Esophagus (tissue), 2 donors: ENCODE results near the gene ACIN1. TPM values are rescaled to one million over a fixed set of nuclear protein-coding genes. Genes with fewer than 3 reads are reported as not detected.

Experiments used
- H3K27ac ChIP-seq, 2 donors: one replicate each; pipeline ENCODE4 v1.5.1; 2013; ENCODE audit warnings: low read depth in 2 of 2, mild to moderate bottlenecking in 2 of 2, inconsistent platforms in 1 of 2, low read length in 1 of 2, moderate library complexity in 1 of 2
- H3K27me3 ChIP-seq, 2 donors: one replicate each; pipeline ENCODE4 v1.6.1; 2013; ENCODE audit warnings: low read length in 2 of 2, control low read depth in 1 of 2, mild to moderate bottlenecking in 1 of 2; ENCODE audit not compliant: insufficient read depth in 2 of 2, control insufficient read depth in 1 of 2
- H3K36me3 ChIP-seq, 2 donors: one replicate each; pipeline ENCODE4 v1.6.1; 2013; ENCODE audit warnings: low read length in 1 of 2; ENCODE audit not compliant: control insufficient read depth in 2 of 2, insufficient read depth in 2 of 2
- H3K4me1 ChIP-seq, 2 donors: one replicate each; pipeline ENCODE4 v1.6.1; 2013; ENCODE audit warnings: low read length in 1 of 2; ENCODE audit not compliant: control insufficient read depth in 2 of 2, insufficient read depth in 2 of 2
- H3K4me3 ChIP-seq, 2 donors: one replicate each; pipeline ENCODE4 v1.5.1; 2013; ENCODE audit warnings: low read length in 2 of 2, mild to moderate bottlenecking in 2 of 2, low read depth in 1 of 2, moderate library complexity in 1 of 2
- H3K9me3 ChIP-seq, 2 donors: one replicate each; pipeline ENCODE4 v1.6.1; 2013; ENCODE audit warnings: mild to moderate bottlenecking in 2 of 2, low read depth in 1 of 2, low read length in 1 of 2, moderate library complexity in 1 of 2; ENCODE audit not compliant: control insufficient read depth in 2 of 2, insufficient read depth in 1 of 2
- WGBS, 2 donors: extraction: QIAGEN DNeasy Blood & Tissue Kit; methylation state at CpG; one replicate each; pipeline ENCODE4 v1.1.7; 2013; 5-methylcytosine and 5-hydroxymethylcytosine counted together
- polyA plus RNA-seq, 2 donors: library from polyadenylated mRNA; stranded (reverse); fragments of 200-250 nt; gene quantifications; one replicate each; pipeline ENCODE4 v1.2.3, GENCODE V29; 2013
- donor health status: healthy with polysubstance abuse.
- donor health status: Bipolar disorder and iron deficiency.

ACIN1 gene
- polyA plus RNA-seq, 2 donors, result 70.5 to 136 TPM

GRCh38 chr14:23071921-23072539 lies 22.9 kb downstream of the ACIN1 start:
- no peaks in the 10 kb centered on the region for H3K27me3 ChIP-seq

DNA sequence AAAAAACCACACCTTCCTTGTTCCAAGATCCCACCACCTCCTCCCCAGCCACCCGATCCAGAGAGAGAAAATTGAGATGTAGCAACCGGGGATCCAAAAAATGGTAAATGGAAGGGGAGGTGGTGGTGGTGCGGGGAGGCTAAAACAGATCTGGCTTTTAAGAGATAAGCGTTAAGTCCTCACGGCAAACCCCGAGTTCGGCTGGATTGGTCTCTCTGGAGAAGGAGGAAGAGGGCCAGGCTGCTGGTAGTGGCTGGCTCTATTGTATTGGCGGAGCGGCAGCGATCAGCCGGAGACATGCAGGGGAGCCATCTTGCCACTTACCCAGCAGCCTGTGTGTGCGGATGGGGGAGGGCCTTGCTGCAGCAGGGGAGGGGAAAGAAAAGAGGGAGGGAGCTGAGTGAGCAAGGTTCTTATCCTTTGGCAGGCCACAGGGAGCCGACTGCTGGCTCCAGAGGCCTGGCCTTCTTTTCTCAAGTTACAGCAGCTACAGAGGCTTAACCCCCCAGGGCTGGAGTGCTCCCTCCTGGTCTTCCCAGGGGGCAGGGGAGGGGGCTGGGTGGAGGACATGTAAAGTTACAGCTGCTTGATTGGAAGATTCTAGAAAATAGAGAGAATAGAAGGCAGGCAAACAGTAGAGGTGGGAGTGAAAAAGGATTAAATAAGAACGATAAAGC lies 23.6 kb downstream of the ACIN1 start:
- Histone ChIP-seq H3K27me3 (no peaks in the 10 kb centered on the region), H3K4me3 (peak overlapping the region; percentile 66 to 81), H3K27ac (peak overlapping the region; percentile 88 to 93), H3K4me1 (peaks cover 0 to 5% of the 10 kb centered on the region in 2 donors), H3K9me3 (no peaks in the 10 kb centered on the region), H3K36me3 (peaks cover 12 to 23% of the 10 kb centered on the region in 2 donors)
- WGBS, 2 donors, result 1% methylated on average over 14 of the region's 14 CpGs

More at GRCh38 chr14:23071921-23072539, 22.9 kb downstream of the ACIN1 start:
- WGBS, 2 donors, result 35 to 44% methylated on average over 5 of the region's 5 CpGs
- no peaks in the 10 kb centered on the region for H3K9me3 ChIP-seq
- peaks cover 9 to 18% of the 10 kb centered on the region in 2 donors for H3K36me3 ChIP-seq
- H3K4me1 ChIP-seq, result peaks cover 0 to 5% of the 10 kb centered on the region in 2 donors
- H3K27ac ChIP-seq, result peak overlapping the region; percentile 81 to 88
- peak overlapping the region in 1 of 2 donors; percentile 81 for H3K4me3 ChIP-seq

DNA sequence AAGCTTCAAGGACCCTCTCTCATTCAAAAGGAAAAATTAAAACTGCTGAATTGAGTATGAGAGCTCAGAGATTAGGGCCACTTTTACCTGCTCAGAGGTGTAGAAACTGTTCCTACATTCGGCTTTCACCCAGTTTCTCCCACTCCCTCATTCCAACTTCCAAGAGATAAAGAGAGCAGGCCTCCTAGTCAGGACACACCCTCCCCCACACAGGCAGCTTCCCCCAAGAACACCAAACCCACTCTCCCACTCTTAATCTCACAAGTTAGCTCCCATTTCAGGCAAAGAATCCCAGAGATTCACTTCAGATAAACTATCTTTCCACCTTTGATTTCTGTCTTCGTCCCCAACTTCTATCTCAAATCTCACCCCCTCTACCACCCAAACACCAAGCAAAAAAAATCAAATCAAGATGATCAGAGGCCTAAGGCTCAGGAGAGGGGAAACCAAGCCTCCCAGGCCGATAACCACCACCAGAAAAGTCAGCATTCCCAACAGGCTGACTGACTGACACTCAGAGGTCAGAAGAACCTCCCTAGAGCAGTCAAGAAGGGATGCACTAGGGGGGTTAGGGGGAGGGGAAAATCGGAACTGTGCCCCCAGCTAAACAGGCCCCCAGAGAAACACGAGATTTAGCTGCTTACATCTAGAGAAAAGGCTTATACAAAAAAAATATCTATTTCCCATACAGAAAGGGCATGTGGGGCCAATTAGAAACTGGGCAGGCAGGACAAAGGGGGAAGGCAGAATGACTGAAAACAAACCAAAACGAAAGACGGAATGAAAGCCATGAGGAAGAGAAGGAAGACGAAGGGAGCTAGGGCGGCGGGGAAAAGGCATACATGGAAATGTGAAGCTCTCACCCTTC lies 24.4 kb downstream of the ACIN1 start:
- H3K4me1 ChIP-seq, result peaks cover 0 to 5% of the 10 kb centered on the region in 2 donors
- H3K27me3 ChIP-seq, result no peaks in the 10 kb centered on the region
- 10 to 13% methylated on average over 10 of the region's 10 CpGs for WGBS, 2 donors
- no peaks in the 10 kb centered on the region for H3K9me3 ChIP-seq
- peak overlapping the region; percentile 17 to 50 for H3K27ac ChIP-seq
- peaks cover 16 to 20% of the 10 kb centered on the region in 2 donors for H3K36me3 ChIP-seq
- H3K4me3 ChIP-seq, result peak overlapping the region; percentile 29 to 81

DNA sequence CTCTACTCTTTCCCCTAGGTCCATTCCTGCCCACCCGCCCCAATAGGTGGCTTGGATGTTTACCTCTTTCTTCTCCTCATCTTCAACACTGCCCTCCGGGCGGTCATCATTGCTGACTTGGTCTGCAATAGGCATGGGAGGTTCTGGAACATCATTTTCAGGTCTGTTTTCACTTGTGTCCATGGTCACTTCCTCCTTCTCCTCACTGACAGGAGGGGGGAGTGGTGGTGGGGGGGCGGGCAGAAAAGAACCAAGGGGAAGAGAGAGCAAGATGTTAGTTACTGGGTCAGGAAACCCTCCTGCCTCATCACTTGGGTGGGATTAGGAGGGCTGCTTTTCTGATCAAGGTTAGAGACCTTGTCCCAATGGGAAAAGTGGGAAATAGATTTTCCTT lies 25.5 kb downstream of the ACIN1 start:
- Histone ChIP-seq H3K27me3 (no peaks in the 10 kb centered on the region), H3K9me3 (no peaks in the 10 kb centered on the region), H3K4me3 (no peak overlapping the region), H3K27ac (no peak overlapping the region), H3K4me1 (peaks cover 0 to 5% of the 10 kb centered on the region in 2 donors), H3K36me3 (peaks cover 16 to 20% of the 10 kb centered on the region in 2 donors)
- 83 to 86% methylated on average over 4 of the region's 4 CpGs for WGBS, 2 donors

DNA sequence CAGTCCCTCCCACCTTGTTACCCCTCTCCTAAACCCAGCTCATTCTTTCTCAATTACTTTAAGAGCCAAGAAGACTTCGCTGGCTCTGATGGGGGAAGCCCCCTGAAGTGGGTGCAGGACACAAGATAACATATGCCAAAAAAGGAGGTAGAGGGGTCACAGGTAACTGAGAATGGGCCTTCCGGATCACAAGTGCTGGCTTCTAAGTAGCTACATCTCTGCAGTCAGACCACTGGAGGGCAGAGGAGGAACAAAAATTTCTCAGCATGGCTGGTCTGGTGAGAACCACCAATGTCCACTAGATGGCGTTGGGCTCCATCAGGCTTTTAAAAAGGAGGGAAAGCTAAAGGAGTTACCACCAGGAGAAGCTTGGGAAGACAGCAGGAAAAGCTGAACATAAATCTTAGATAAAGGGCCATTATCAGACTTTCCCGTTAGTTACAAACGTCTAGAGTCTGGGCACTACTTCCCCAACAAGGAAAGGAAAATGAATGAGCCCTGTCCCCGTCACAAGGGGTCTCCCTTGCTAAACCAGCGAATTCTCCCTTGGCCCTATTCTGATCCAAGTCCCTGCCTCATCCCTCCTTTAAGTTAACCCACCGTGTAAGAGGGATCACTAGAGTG lies 26.0 kb downstream of the ACIN1 start:
- Histone ChIP-seq H3K4me3 (no peak overlapping the region), H3K4me1 (peaks cover 0 to 5% of the 10 kb centered on the region in 2 donors), H3K36me3 (peaks cover 21 to 25% of the 10 kb centered on the region in 2 donors), H3K9me3 (no peaks in the 10 kb centered on the region), H3K27me3 (no peaks in the 10 kb centered on the region), H3K27ac (no peak overlapping the region)
- 28 to 31% methylated on average over 8 of the region's 8 CpGs for WGBS, 2 donors

DNA sequence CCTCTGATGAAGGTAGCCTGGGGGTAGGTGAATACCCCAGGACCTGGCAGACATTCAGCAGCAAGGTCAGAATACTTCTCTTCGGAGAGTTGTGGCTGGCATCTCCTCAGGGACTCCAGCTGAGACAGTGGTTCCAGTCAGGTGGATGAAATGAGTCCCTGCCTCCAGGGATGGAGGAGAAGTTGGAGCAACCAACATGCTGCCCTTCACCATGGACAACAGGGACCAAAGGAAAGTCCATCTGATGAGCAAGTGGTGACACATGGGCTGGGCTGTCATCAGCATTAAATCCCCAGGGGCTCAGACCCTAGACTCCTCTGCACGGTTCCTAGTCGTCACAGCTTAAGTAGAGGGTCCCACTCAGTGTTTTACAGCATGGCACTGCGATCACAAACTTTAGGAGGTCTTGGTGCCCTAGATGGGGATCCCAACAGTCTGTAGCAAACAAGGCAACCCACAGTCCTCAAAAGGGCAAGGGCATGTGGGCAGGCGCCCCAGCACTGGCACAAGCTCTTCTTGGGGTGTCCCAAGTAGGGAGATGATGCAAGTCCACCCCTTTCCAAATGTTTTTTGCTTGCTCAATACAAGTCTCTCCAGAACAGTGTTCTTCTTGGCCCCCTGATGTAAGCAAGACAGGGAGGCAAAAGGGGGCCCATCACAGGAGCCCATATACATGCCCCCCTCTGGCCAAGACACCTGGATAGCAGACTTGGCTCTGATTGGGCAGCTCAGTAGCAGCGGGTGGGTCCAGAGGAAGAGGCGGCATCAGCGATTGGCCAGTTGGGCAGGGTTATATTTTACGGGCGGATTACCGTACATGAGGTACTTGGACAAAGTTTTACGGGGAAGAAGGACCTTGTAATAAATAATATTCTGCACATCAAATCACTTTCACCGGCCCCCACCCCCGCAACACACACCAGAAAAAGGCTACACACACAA lies 26.8 kb downstream of the ACIN1 start:
- H3K9me3 ChIP-seq, result no peaks in the 10 kb centered on the region
- H3K27me3 ChIP-seq, result no peaks in the 10 kb centered on the region
- no peak overlapping the region for H3K27ac ChIP-seq
- H3K4me3 ChIP-seq, result no peak overlapping the region
- WGBS, 2 donors, result 76 to 80% methylated on average over 14 of the region's 14 CpGs
- peaks cover 27 to 32% of the 10 kb centered on the region in 2 donors for H3K36me3 ChIP-seq
- peaks cover 0 to 5% of the 10 kb centered on the region in 2 donors for H3K4me1 ChIP-seq

DNA sequence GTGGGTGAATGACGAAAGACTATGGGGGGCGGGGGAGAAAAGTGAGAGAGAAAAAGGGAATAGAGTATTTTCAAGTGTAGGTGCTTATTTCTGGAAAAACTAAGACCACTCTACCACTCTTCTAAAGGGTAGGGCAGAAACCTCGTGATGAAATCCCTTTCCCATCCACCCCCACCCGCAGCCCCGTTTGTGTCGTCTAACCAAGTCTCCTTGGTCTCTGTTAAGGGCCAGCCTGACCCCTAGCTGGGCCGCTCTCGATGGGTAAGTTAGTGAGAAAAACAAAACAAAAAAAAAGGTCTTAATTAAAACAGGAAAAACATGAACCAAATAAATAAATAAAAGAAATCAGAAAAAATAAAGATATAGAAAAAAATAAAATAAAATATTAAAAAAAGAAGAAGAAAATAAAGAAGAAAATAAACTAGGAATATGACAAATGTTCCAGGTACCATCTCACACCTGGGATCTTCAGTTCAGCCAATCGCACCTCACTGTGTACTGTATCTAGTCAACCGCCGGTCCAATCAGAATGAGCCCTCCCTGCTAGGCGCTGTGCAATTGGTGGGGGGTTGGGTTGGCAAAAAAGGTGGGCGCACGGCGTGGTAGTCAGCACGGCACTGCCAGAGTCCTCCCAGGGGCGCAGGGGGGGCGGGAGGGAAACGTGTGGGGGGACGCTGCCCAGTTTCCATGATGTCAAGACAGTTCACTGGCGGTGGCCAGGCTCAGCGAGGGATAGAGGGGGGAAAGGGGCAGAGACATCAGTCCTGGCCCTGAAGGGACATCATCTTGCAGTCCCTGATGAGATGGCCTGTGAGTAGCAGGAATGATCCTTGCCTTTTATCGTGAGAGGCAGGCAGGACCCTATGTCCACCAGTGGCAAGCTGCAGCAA lies 27.8 kb downstream of the ACIN1 start:
- peaks cover 0 to 5% of the 10 kb centered on the region in 2 donors for H3K4me1 ChIP-seq
- WGBS, 2 donors, result 87 to 88% methylated on average over 23 of the region's 23 CpGs

DNA sequence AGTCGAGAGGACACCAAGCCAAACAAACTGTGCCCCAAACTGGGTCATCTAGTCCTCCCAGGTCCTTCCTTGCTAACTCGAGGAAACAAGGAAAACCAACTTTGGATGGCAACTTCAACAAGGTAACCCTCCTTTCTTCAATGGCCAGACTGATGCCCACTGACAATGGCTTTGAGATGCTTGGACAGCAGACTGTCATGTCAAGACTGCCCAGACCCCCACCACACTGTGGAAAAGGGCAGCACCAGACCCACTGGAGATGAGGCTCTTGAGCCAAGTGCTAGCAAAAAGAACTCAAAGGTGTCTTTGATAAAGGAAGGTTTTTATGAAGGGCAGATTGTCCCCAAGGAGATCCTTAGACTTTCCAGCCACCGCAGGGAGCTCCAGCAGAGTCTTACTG lies 28.6 kb downstream of the ACIN1 start:
- WGBS, 2 donors, result 87 to 89% methylated on average over 3 of the region's 3 CpGs
- H3K36me3 ChIP-seq, result peaks cover 29 to 43% of the 10 kb centered on the region in 2 donors
- H3K27me3 ChIP-seq, result no peaks in the 10 kb centered on the region
- peaks cover 0 to 3% of the 10 kb centered on the region in 2 donors for H3K4me1 ChIP-seq
- H3K9me3 ChIP-seq, result no peaks in the 10 kb centered on the region
- no peak overlapping the region for H3K27ac ChIP-seq
- H3K4me3 ChIP-seq, result no peak overlapping the region

More for the DNA sequence above, 27.8 kb downstream of the ACIN1 start:
- Histone ChIP-seq H3K4me3 (no peak overlapping the region), H3K27ac (no peak overlapping the region), H3K27me3 (no peaks in the 10 kb centered on the region), H3K9me3 (no peaks in the 10 kb centered on the region), H3K36me3 (peaks cover 27 to 41% of the 10 kb centered on the region in 2 donors)
